Aorta (tissue), 5 donors: ENCODE data around the gene ZBTB7C. TPM values are rescaled to one million over a fixed set of nuclear protein-coding genes. Genes with fewer than 3 reads are reported as not detected.

Experiments used
- ATAC-seq: fragments of 200-7000 bp; cut with Tn5 transposase; one replicate; pipeline ENCODE4 v1.9.1; 2022; ENCODE audit warnings: moderate library complexity; ENCODE audit not compliant: low FRiP score
- DNase-seq, 2 donors: peaks; one replicate each; pipeline ENCODE4 v3.0.0-alpha.2; 2020
- H3K27ac ChIP-seq, 2 donors: one replicate each; pipeline ENCODE4 v1.5.1; 2013; ENCODE audit warnings: low read length in 2 of 2, mild to moderate bottlenecking in 2 of 2, moderate library complexity in 2 of 2, control low read depth in 1 of 2, inconsistent platforms in 1 of 2, low read depth in 1 of 2
- H3K27me3 ChIP-seq, 2 donors: one replicate each; pipeline ENCODE4 v1.6.1; 2013; ENCODE audit warnings: control low read depth in 1 of 2, low read length in 1 of 2, mild to moderate bottlenecking in 1 of 2, moderate library complexity in 1 of 2; ENCODE audit not compliant: insufficient read depth in 2 of 2, control insufficient read depth in 1 of 2
- H3K36me3 ChIP-seq, 2 donors: one replicate each; pipeline ENCODE4 v1.6.1; 2013; ENCODE audit warnings: control low read depth in 1 of 2, low read length in 1 of 2, mild to moderate bottlenecking in 1 of 2; ENCODE audit not compliant: insufficient read depth in 2 of 2, control insufficient read depth in 1 of 2
- H3K4me1 ChIP-seq, 2 donors: one replicate each; pipeline ENCODE4 v1.6.1; 2013; ENCODE audit warnings: low read length in 2 of 2, control low read depth in 1 of 2, mild to moderate bottlenecking in 1 of 2, moderate library complexity in 1 of 2; ENCODE audit not compliant: insufficient read depth in 2 of 2, control insufficient read depth in 1 of 2
- H3K4me3 ChIP-seq, 2 donors: one replicate each; pipeline ENCODE4 v1.5.1; 2013; ENCODE audit warnings: low read length in 2 of 2, control low read depth in 1 of 2, mild to moderate bottlenecking in 1 of 2
- H3K9me3 ChIP-seq: one replicate; pipeline ENCODE4 v1.6.1; 2013; ENCODE audit warnings: mild to moderate bottlenecking, low read length; ENCODE audit not compliant: control insufficient read depth
- WGBS, 2 donors: extraction: QIAGEN DNeasy Blood & Tissue Kit; methylation state at CpG; one replicate each; pipeline ENCODE4 v1.1.7; 2013; 5-methylcytosine and 5-hydroxymethylcytosine counted together
- intact Hi-C, 2 donors: fragments of 100-400 bp; cut with DNase I; formaldehyde crosslinking; loops; one replicate each; pipeline versions ENCODE4 v1.14.2 to v1.15.0; 2022
- polyA plus RNA-seq, 2 donors: library from polyadenylated mRNA; stranded (reverse); fragments of 200-250 nt; gene quantifications; one replicate each; pipeline ENCODE4 v1.2.3, GENCODE V29; 2013
- total RNA-seq, 2 donors: library from RNA; stranded (reverse); fragmentation: NEBNext Ultra II Directional; extraction: Animal tissue kit (Norgen Biotek cat#: 25700); gene quantifications; one replicate each; pipeline ENCODE4 v1.2.1, GENCODE V29; 2021
- donor health status: healthy with polysubstance abuse.
- donor health status: Bipolar disorder and iron deficiency.
- donor health status: DM: no; HTN: no; CAD: no.
- donor health status: DM: no; HTN: no; CAD: no.
- donor health status: DM: yes; HTN: yes; CAD: no.

The ZBTB7C gene
- total and polyA plus RNA-seq, 4 donors = 0.69 to 22.4 (median 10.0) TPM

DNA sequence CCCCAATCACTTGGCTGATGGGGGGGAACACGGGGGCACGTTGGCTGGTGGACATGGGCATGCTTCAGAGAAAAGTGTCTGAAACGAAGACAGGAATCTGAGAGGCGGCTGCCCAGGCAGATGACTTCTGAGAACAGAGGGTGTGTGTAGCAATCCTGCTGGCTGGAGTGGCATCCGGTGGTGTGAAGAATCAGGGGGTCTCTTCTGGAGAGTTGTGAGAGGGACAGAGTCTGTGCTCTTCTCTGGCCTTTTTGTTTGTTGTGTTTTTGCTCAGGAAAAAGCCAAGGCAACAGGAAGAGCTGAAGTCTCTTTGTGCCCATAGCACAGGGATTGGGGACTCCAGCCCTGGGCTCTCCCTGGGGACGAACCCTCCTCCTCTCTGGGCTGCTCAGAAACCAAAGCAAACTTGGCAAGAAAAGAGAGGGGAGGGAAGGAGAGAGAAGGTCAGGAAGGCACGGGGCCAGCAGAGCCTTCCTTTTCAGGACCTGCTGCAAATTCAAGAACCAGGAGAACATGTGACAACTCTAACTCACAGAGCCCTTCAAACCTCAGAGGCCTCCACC lies 381.7 kb downstream of the ZBTB7C start:
- Histone ChIP-seq H3K27ac (no peak overlapping the region), H3K4me1 (no peaks in the 10 kb centered on the region), H3K9me3 (no peaks in the 10 kb centered on the region), H3K36me3 (no peaks in the 10 kb centered on the region), H3K27me3 (no peaks in the 10 kb centered on the region), H3K4me3 (no peak overlapping the region)
- WGBS, 2 donors = 7 to 10% methylated on average over 7 of the region's 7 CpGs
- intact Hi-C loops = loop anchor here in 1 of 2 donors (2.0 kb wide), 1 partner anchor 417 kb away; no protein-coding TSS in a partner anchor
- peak; percentile 43 for ATAC-seq
- peak; percentile 72 to 77 for DNase-seq

DNA sequence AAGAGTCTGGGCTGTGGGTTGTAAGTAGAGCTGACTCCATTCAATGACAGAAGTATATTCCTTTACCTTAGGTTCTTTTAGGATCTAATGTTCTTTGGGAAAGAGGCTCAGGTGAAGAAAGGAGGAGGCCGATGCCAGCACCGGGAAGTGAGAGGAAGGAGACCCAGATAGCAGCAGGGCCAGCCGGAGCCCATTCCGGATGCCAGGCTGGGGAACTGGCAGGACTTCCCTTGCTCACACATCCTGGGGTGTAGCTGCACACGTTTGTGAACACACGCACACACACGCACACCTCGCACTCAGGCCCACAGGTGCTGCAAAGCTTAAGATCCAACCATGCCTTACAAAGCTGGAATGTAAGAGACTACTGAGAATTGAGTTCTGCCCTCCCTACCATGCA lies 383.0 kb downstream of the ZBTB7C start:
- peak in 1 of 2 donors; percentile 57 for DNase-seq

DNA sequence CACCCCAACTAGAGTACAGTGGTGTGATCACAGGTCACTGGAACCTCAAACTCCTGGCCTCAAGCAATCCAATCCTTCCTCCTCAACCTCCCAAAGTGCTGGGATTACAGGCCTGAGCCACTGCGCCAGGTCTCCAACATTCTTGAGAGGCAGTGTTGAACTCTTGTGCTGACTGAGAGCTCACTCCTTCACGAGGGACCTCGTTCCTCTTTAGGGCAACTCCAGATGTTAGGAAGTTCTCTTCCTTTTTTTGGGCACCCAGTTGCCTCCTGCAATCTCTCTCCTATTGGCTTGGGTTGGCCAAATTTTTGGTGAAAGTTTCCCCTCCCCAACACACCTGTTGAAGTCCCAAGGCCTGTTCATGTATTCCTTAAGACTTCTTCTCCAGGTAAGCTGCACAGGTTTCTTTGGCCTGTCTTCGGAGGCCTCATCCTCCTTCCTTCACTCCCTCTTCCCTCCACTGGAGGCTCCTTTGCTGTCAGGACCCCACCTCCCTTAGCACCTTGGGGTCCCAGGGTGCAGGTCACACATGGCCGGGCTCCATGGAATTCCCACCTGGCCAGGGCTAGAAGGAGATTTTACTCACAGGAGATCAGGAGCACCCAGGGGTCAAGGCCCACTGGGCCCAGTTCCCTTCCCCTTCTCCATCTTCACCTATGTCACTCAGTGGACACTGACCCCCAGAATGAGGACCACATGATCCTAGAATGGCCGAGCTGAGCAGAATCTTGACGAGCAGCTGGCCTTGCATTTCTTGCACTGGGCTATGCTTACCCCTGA lies 384.1 kb downstream of the ZBTB7C start:
- no peaks in the 10 kb centered on the region for H3K36me3 ChIP-seq
- no peaks in the 10 kb centered on the region for H3K9me3 ChIP-seq
- peak in 1 of 2 donors; percentile 54 for DNase-seq
- H3K27me3 ChIP-seq = no peaks in the 10 kb centered on the region
- H3K4me3 ChIP-seq = no peak overlapping the region
- no peaks in the 10 kb centered on the region for H3K4me1 ChIP-seq
- intact Hi-C loops = loop anchor here in 1 of 2 donors (5.0 kb wide), 1 partner anchor 93 kb away; the partner anchor contains the start of gene SMAD2
- no peak for ATAC-seq
- WGBS, 2 donors = 92 to 95% methylated on average over 7 of the region's 7 CpGs
- no peak overlapping the region for H3K27ac ChIP-seq

More for the DNA sequence above, 383.0 kb downstream of the ZBTB7C start:
- no peak for ATAC-seq
- H3K4me1 ChIP-seq = no peaks in the 10 kb centered on the region
- H3K4me3 ChIP-seq = no peak overlapping the region
- WGBS, 2 donors = 88 to 90% methylated on average over 8 of the region's 8 CpGs
- H3K36me3 ChIP-seq = no peaks in the 10 kb centered on the region
- H3K27ac ChIP-seq = no peak overlapping the region
- no peaks in the 10 kb centered on the region for H3K27me3 ChIP-seq
- H3K9me3 ChIP-seq = no peaks in the 10 kb centered on the region
- intact Hi-C loops = loop anchor here in 1 of 2 donors (2.0 kb wide), 1 partner anchor 419 kb away; no protein-coding TSS in a partner anchor

DNA sequence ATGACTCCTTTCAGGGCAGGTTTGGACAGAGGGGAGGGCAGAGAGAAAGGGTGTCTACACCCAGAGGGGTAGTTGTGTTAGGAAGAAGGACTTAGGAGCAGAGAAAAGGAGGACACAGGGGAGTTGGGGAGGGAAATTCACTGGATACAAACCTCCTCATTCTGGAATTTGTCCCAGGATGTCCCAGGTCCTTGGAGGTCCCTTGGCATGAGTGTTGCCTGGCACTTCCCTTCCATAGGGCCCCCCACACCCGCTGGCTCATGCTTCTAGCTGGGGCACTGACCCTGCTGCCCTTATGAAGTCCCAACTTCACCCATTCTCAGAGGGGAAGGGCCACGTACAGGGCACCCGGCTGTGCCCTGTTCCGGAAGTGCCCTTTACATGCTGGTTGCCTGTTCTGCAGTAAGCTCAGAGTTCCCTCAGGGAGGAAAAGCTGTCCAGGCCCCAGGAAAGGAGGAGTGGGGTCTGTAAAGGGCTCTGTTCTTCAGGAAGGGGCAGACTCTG lies 385.1 kb downstream of the ZBTB7C start:
- H3K9me3 ChIP-seq = no peaks in the 10 kb centered on the region
- H3K36me3 ChIP-seq = no peaks in the 10 kb centered on the region
- peak in 1 of 2 donors; percentile 44 for DNase-seq
- no peak overlapping the region for H3K27ac ChIP-seq
- no peak overlapping the region for H3K4me3 ChIP-seq
- no peaks in the 10 kb centered on the region for H3K27me3 ChIP-seq
- intact Hi-C loops = loop anchor here in 1 of 2 donors (5.0 kb wide), 1 partner anchor 92 kb away; the partner anchor contains the start of gene SMAD2
- peak; percentile 5 for ATAC-seq
- no peaks in the 10 kb centered on the region for H3K4me1 ChIP-seq
- WGBS, 2 donors = 77 to 90% methylated on average over 4 of the region's 4 CpGs

DNA sequence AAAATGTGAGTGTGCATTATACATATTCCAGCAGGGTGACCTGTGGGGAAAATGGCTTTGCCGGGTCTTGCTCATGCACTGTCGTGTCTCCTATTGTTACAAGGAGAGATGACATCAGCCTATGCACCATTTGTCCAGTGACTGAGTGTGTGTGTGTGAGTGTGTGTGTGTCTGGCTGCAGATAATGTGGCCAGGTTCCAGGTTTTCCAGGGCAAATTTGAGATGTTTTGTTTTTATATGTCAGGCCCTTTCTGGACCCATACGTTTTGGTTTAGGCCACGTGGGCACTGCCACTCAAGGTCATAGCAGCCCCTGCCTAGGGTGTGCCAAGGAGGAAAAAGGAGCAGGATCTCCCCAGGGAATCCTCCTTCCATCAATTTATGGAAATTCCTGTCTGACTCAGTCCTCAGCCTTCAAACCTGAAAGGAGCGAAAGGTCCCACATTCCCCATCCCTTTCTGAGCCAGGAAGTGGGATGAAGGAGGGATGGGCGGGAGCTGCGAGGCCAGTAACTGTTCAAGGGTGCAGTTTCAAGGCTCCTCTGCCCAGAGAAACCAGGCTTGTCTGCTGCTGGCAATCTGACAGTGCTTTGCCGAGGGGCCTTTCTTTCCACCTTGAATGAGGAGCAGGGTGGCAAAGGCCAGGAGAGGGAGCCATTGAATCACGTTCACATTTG lies 385.7 kb downstream of the ZBTB7C start:
- intact Hi-C loops = loop anchor here in 1 of 2 donors (2.0 to 5.0 kb wide), 2 partner anchors 91 to 251 kb away; partner anchors contain the start of gene SMAD2
- H3K27ac ChIP-seq = no peak overlapping the region
- H3K4me1 ChIP-seq = no peaks in the 10 kb centered on the region
- no peaks in the 10 kb centered on the region for H3K9me3 ChIP-seq
- DNase-seq (peak in 1 of 2 donors; percentile 79), ATAC-seq (peak; percentile 45)
- no peak overlapping the region for H3K4me3 ChIP-seq
- 5 to 7% methylated on average over 9 of the region's 9 CpGs for WGBS, 2 donors
- no peaks in the 10 kb centered on the region for H3K27me3 ChIP-seq
- H3K36me3 ChIP-seq = no peaks in the 10 kb centered on the region

DNA sequence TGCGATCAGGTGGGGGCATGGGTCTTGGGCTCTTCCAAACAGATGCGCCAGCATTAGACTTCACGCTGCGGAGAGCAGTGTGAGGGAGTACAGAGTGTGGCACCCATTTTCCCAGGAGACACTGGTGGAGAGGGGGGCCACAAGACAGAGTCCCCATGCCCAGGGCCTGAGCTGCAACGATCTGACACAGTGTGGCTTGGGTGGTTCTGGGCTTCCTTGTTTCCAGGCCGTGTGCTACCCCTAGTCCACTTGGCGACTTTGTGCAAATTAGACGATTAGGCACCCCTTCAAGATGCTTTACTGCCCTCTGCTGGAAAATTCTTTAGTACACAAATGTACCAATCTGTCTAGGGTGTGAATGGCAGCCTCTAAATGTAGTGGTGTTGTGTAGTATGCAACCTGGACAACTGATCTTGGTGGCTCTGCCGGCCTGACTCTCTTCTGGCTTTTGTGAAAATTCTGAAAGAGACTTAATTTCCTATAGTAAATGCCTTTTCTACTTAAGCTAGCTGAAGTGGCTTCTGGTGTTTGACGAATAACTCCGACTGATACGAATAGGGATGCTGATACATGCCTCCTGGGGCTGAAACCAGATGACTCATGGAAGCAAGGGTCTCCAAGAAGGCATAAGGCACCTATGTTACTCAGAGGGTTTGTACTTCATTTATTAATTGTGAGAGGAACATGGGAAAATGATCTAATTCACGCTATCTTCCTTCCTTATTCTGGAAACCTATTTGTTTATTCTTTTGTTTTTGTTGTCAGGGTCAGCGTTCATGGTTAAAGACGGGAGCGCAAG lies 386.5 kb downstream of the ZBTB7C start:
- intact Hi-C loops = loop anchor here in 1 of 2 donors (2.0 to 5.0 kb wide), 2 partner anchors 90 to 250 kb away; partner anchors contain the start of gene SMAD2
- WGBS, 2 donors = 54 to 61% methylated on average over 16 of the region's 16 CpGs
- peak; percentile 62 for ATAC-seq
- Histone ChIP-seq H3K27ac (no peak overlapping the region), H3K4me1 (no peaks in the 10 kb centered on the region), H3K4me3 (no peak overlapping the region), H3K27me3 (no peaks in the 10 kb centered on the region), H3K36me3 (no peaks in the 10 kb centered on the region), H3K9me3 (no peaks in the 10 kb centered on the region)
- DNase-seq = peak in 1 of 2 donors; percentile 57

DNA sequence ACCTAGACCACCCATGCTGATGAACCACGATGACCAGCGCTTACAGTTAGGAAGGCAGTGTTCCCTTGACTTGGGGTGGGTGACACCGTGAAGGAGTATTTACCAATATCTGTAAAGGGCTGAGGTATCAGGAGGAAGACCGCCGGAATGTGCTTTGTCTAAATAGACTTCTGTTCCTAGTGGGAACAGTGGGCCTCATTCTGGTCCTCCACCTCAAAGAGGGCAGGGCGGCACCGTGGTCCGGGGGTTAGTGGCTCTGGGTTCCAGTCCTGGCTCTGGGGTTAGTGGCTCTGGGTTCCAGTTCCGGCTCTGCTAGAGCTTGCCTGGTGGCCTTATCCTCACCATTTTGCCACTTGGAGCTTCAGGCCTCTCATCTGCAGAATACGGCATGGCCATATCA lies 387.2 kb downstream of the ZBTB7C start:
- no peaks in the 10 kb centered on the region for H3K27me3 ChIP-seq
- peak in 1 of 2 donors; percentile 64 for DNase-seq
- ATAC-seq = no peak
- no peak overlapping the region for H3K4me3 ChIP-seq
- intact Hi-C loops = loop anchor here in 1 of 2 donors (2.0 to 5.0 kb wide), 2 partner anchors 90 to 249 kb away; partner anchors contain the start of gene SMAD2
- no peaks in the 10 kb centered on the region for H3K9me3 ChIP-seq
- 90 to 92% methylated on average over 10 of the region's 10 CpGs for WGBS, 2 donors
- no peaks in the 10 kb centered on the region for H3K4me1 ChIP-seq
- no peaks in the 10 kb centered on the region for H3K36me3 ChIP-seq
- H3K27ac ChIP-seq = no peak overlapping the region
